Gastroesophageal sphincter (tissue), 4 donors: Measurements from ENCODE around the gene RFX8. TPM values are rescaled to one million over a fixed set of nuclear protein-coding genes. Genes with fewer than 3 reads are reported as not detected.

Experiments used
- ATAC-seq: fragments of 150-250 bp; one replicate; pipeline ENCODE4 v1.9.1; 2016; ENCODE audit warnings: mild to moderate bottlenecking, moderate library complexity
- H3K27ac ChIP-seq, 4 donors: fragments of 200-600 bp; sonication (generic) in 3 of 4; 1 replicate in 3 of 4; 2 replicates in 1 of 4; pipeline ENCODE4 v1.5.1; 2016 to 2019
- H3K27me3 ChIP-seq: fragments of 200-600 bp; sonication (generic); one replicate; pipeline ENCODE4 v1.5.1; 2019
- H3K36me3 ChIP-seq, 2 donors: fragments of 200-600 bp; sonication (generic); one replicate each; pipeline ENCODE4 v1.5.1; 2019; ENCODE audit warnings: control low read depth in 1 of 2
- H3K4me1 ChIP-seq, 3 donors: fragments of 200-600 bp; sonication (generic); 1 replicate in 2 of 3; 2 replicates in 1 of 3; pipeline ENCODE4 v1.5.1; 2016 to 2019; ENCODE audit warnings: control low read depth in 2 of 3
- H3K4me3 ChIP-seq, 2 donors: fragments of 200-600 bp; sonication (generic); one replicate each; pipeline ENCODE4 v1.5.1; 2019; ENCODE audit warnings: mild to moderate bottlenecking in 1 of 2, moderate library complexity in 1 of 2
- H3K9me3 ChIP-seq, 3 donors: fragments of 200-600 bp; sonication (generic); one replicate each; pipeline ENCODE4 v1.5.1; 2017 to 2019; ENCODE audit warnings: control low read depth in 2 of 3
- CTCF ChIP-seq, 4 experiments: fragments of 200-600 bp in 2 of 4; fragments of 450-650 bp in 2 of 4; sonication (generic) in 1 of 4; IDR thresholded peaks; one replicate each; pipeline ENCODE4 v1.5.1; 2017 to 2019; ENCODE audit warnings: antibody characterized with exemption in 4 of 4, mild to moderate bottlenecking in 2 of 4, moderate library complexity in 2 of 4
- EP300 ChIP-seq: sonication (generic); formaldehyde crosslinking; IDR thresholded peaks from one replicate; pipeline ENCODE4 v1.6.1; 2017; ENCODE audit warnings: antibody characterized with exemption, mild to moderate bottlenecking
- POLR2A ChIP-seq, 2 donors: fragments of 450-650 bp; IDR thresholded peaks; one replicate each; pipeline ENCODE4 v1.6.1; 2017; ENCODE audit warnings: antibody characterized with exemption in 2 of 2, mild to moderate bottlenecking in 2 of 2, moderate library complexity in 1 of 2
- POLR2AphosphoS5 ChIP-seq: sonication (generic); formaldehyde crosslinking; IDR thresholded peaks from one replicate; pipeline ENCODE4 v1.6.1; 2017; ENCODE audit warnings: antibody characterized with exemption
- WGBS, 2 donors: methylation state at CpG; one replicate each; pipeline ENCODE4 v1.1.5; 2018; ENCODE audit warnings: low coverage in 1 of 2; 5-methylcytosine and 5-hydroxymethylcytosine counted together
- total RNA-seq, 4 donors: library from RNA; depleted of rRNA; stranded (reverse); fragments of >200 nt; gene quantifications; one replicate each; pipeline ENCODE4 v1.1.0, GENCODE V29; 2016

The RFX8 gene
- total RNA-seq, 4 donors from 2014 or later = 0.54 TPM; not detected in 3

- TF ChIP-seq CTCF (IDR thresholded peaks at IDR 0.05) = no peak
- TF ChIP-seq POLR2A (IDR thresholded peaks at IDR 0.05) = no peak
- TF ChIP-seq EP300 = no peak
- TF ChIP-seq POLR2AphosphoS5 = no peak
- ATAC-seq = no peak
- WGBS, 2 donors = 83% methylated on average over 2 of the region's 4 CpGs; no CpG with 5 or more reads in 1 of the 2 donors
Measured at GRCh38 chr2:101486258-101486701, 11.4 kb upstream of the RFX8 start.

GRCh38 chr2:101485856-101486255 is 10.9 kb upstream of the RFX8 start:
- TF ChIP-seq POLR2A (IDR thresholded peaks at IDR 0.05) = no peak
- no peak for TF ChIP-seq POLR2AphosphoS5
- TF ChIP-seq EP300 = no peak
- TF ChIP-seq CTCF (IDR thresholded peaks at IDR 0.05) = no peak
- 90 to 92% methylated on average over 2 to 4 of the region's 4 CpGs for WGBS, 2 donors
- H3K36me3 ChIP-seq = no peaks in the 10 kb centered on the region
- H3K27ac ChIP-seq = no peak overlapping the region
- H3K27me3 ChIP-seq = no peaks in the 10 kb centered on the region
- peaks cover 0 to 5% (median 0%) of the 10 kb centered on the region in 3 donors for H3K9me3 ChIP-seq
- no peak for ATAC-seq
- H3K4me1 ChIP-seq = no peaks in the 10 kb centered on the region
- H3K4me3 ChIP-seq = no peak overlapping the region

More at GRCh38 chr2:101486258-101486701, 11.4 kb upstream of the RFX8 start:
- no peak overlapping the region for H3K4me3 ChIP-seq
- H3K27me3 ChIP-seq = no peaks in the 10 kb centered on the region
- no peaks in the 10 kb centered on the region for H3K4me1 ChIP-seq
- H3K36me3 ChIP-seq = no peaks in the 10 kb centered on the region
- peaks cover 0 to 5% (median 0%) of the 10 kb centered on the region in 3 donors for H3K9me3 ChIP-seq
- no peak overlapping the region for H3K27ac ChIP-seq

GRCh38 chr2:101480764-101481163 is 5.9 kb upstream of the RFX8 start:
- H3K4me3 ChIP-seq = no peak overlapping the region
- no peaks in the 10 kb centered on the region for H3K27me3 ChIP-seq
- ATAC-seq = no peak
- TF ChIP-seq POLR2A (IDR thresholded peaks at IDR 0.05) (no peak), EP300 (no peak), POLR2AphosphoS5 (no peak), CTCF (IDR thresholded peaks at IDR 0.05) (no peak)
- H3K4me1 ChIP-seq = peaks cover 0 to 3% (median 0%) of the 10 kb centered on the region in 3 donors
- no peaks in the 10 kb centered on the region for H3K9me3 ChIP-seq
- no peak overlapping the region for H3K27ac ChIP-seq
- H3K36me3 ChIP-seq = no peaks in the 10 kb centered on the region
- WGBS, 2 donors = no CpG with 5 or more reads among the region's 8 CpGs

GRCh38 chr2:101479810-101480209 is 4.9 kb upstream of the RFX8 start:
- Histone ChIP-seq H3K27me3 (no peaks in the 10 kb centered on the region), H3K9me3 (no peaks in the 10 kb centered on the region), H3K4me3 (no peak overlapping the region), H3K4me1 (peaks cover 0 to 3% (median 0%) of the 10 kb centered on the region in 3 donors), H3K27ac (no peak overlapping the region), H3K36me3 (no peaks in the 10 kb centered on the region)
- no peak for TF ChIP-seq EP300
- TF ChIP-seq POLR2A (IDR thresholded peaks at IDR 0.05) = no peak
- no peak for TF ChIP-seq POLR2AphosphoS5
- TF ChIP-seq CTCF (IDR thresholded peaks at IDR 0.05) = no peak
- WGBS, 2 donors = 94% methylated on average over 8 of the region's 9 CpGs; no CpG with 5 or more reads in 1 of the 2 donors
- no peak for ATAC-seq

- no peaks in the 10 kb centered on the region for H3K9me3 ChIP-seq
- TF ChIP-seq POLR2A (IDR thresholded peaks at IDR 0.05) (no peak), CTCF (IDR thresholded peaks at IDR 0.05) (no peak), POLR2AphosphoS5 (no peak), EP300 (no peak)
- no peak for ATAC-seq
- H3K4me1 ChIP-seq = peaks cover 0 to 4% (median 3%) of the 10 kb centered on the region in 3 donors
- no peaks in the 10 kb centered on the region for H3K27me3 ChIP-seq
- no peaks in the 10 kb centered on the region for H3K36me3 ChIP-seq
- no peak overlapping the region for H3K4me3 ChIP-seq
- 27 to 48% methylated on average over 3 to 4 of the region's 4 CpGs for WGBS, 2 donors
- H3K27ac ChIP-seq = no peak overlapping the region
Measured at GRCh38 chr2:101479328-101479727, 4.4 kb upstream of the RFX8 start.
